Mammary epithelial cell (primary cell): ENCODE results near the gene FHDC1.

ENCODE experiments used
- CTCF ChIP-seq, 2 donors: IDR thresholded peaks in 1 of 2; conservative IDR thresholded peaks in 1 of 2; 2 replicates each; pipeline ENCODE4 v1.5.1; 2011 to 2012; ENCODE audit warnings: inconsistent platforms in 2 of 2, low read length in 2 of 2, mild to moderate bottlenecking in 2 of 2, control low read depth in 1 of 2, low read depth in 1 of 2; ENCODE audit not compliant: insufficient read depth in 1 of 2; ENCODE audit errors: extremely low read depth in 1 of 2
- EZH2 ChIP-seq: IDR thresholded peaks from 2 replicates; pipeline ENCODE4 v1.6.1; 2012; ENCODE audit warnings: low read length, inconsistent platforms, borderline replicate concordance

DNA sequence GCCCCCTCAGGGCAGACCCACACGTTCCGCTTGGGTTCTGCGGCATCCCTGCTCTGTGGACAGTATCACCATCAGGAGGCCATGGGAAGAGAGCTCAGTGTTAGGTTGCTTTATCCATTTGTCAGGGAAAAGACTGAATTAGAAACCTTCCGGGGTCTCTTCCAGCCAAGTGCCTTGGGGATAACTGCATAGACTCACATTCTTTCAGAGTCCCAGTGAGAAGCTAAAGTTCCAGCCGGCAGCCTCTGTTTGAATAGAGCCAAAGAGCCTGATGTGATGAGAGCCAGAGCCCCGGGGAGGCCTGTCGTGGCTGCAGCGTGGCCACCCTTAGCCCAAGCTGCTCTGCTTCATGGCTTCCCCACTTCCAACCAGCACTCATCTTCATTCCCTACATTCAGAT is 85.2 kb downstream of the FHDC1 start:
- TF ChIP-seq CTCF (conservative IDR thresholded peaks at IDR 0.05 in 1 of 2, IDR thresholded peaks at IDR 0.05 in 1 of 2; ENCODE audit: extremely low read depth in 1 of 2, insufficient read depth in 1 of 2, low read depth in 1 of 2, low read length in 2 of 2) (no peak), EZH2 (no peak)
